Uterus (tissue), 2 donors: ENCODE measurements around the gene NEURL1B.

Experiments
- POLR2A ChIP-seq, 2 donors: fragments of 450-650 bp; IDR thresholded peaks; one replicate each; pipeline ENCODE4 v1.6.1; 2016; ENCODE audit warnings: antibody characterized with exemption in 2 of 2, mild to moderate bottlenecking in 1 of 2, moderate library complexity in 1 of 2
- TF ChIP-seq, protein P1 (sequence below), 4 experiments: fragments of 200-600 bp in 2 of 4; fragments of 450-650 bp in 2 of 4; sonication (generic) in 2 of 4; IDR thresholded peaks; one replicate each; pipeline ENCODE4 v1.5.1; 2016 to 2019; ENCODE audit warnings: antibody characterized with exemption in 4 of 4, mild to moderate bottlenecking in 2 of 4, moderate library complexity in 1 of 4

DNA sequence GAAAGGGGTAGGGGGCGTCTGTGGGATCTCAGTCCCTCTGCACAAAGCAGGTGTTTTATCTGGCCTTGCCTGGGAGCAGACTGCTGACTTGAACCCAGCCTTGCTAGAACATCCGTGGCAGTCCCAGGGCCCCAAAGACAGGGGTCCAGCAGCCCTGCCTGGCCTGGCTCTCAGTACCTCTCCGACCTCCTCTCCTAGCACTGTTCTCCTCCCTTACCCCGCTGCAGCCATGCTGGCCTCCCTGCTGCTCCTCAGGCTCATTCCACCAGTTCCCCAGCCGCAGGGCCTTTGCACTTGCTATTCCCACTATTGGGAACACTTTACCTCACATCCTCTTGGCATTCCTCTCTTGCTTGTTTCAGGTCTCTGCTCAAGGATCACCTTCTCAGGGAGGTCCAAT, 84.7 kb downstream of the NEURL1B start:
- TF ChIP-seq, protein P1, sequence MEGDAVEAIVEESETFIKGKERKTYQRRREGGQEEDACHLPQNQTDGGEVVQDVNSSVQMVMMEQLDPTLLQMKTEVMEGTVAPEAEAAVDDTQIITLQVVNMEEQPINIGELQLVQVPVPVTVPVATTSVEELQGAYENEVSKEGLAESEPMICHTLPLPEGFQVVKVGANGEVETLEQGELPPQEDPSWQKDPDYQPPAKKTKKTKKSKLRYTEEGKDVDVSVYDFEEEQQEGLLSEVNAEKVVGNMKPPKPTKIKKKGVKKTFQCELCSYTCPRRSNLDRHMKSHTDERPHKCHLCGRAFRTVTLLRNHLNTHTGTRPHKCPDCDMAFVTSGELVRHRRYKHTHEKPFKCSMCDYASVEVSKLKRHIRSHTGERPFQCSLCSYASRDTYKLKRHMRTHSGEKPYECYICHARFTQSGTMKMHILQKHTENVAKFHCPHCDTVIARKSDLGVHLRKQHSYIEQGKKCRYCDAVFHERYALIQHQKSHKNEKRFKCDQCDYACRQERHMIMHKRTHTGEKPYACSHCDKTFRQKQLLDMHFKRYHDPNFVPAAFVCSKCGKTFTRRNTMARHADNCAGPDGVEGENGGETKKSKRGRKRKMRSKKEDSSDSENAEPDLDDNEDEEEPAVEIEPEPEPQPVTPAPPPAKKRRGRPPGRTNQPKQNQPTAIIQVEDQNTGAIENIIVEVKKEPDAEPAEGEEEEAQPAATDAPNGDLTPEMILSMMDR (IDR thresholded peaks at IDR 0.05), result no peak
- no peak for TF ChIP-seq POLR2A (IDR thresholded peaks at IDR 0.05)
